GM21360 (cell line): ENCODE measurements around the gene MPI.
"Not testable (repeated sequence)": the region's sequence is repeated elsewhere in the genome, so short reads cannot be mapped to it uniquely, and the experiment has no call there.

ENCODE experiments used
- ATAC-seq: cut with Tn5 transposase; IDR thresholded peaks from one replicate; pipeline ENCODE4 v1.9.1; 2021; ENCODE audit warnings: mild to moderate bottlenecking, moderate library complexity; ENCODE audit not compliant: unreplicated experiment

MPI gene

DNA sequence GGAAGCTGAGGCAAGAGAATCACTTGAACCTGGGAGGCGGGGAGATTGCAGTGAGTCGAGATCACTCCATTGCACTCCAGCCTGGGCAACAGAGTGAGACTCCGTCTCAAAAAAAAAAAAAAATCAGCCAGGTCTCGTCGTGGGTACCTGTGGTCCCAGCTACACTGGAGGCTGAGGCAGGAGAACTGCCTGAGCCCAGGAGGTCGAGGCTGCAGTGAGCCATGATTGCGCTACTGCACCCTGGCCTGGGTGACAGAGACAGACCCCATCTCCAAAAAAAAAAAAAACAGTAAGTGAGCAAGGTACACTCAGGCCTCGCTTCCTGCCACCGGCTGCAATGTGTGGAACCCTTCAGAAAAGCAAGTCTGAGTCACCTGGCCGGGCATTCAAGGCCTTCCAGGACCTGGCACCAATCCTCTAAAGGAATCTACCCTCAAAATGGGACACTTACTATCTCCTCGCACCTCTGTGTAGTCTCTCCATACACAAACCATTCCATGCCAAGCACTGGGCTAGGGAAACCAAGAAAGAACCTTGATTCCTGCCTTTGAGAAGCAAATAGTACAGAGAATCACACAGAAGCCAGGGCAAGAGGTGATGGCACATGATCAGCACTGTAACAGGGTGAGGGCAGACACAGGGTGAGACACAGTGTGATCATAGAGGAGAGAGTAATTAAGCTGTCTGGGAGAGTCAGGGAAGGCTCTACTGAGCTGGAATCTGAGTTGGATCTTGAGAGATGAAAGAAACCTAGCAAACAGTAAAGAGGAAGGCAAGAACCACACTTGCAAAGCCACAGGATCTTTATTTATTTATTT is 26.4 kb upstream of the MPI start:
- no peak for ATAC-seq

GRCh38 chr15:74864296-74864695 is 25.5 kb upstream of the MPI start:
- ATAC-seq, result no peak

DNA sequence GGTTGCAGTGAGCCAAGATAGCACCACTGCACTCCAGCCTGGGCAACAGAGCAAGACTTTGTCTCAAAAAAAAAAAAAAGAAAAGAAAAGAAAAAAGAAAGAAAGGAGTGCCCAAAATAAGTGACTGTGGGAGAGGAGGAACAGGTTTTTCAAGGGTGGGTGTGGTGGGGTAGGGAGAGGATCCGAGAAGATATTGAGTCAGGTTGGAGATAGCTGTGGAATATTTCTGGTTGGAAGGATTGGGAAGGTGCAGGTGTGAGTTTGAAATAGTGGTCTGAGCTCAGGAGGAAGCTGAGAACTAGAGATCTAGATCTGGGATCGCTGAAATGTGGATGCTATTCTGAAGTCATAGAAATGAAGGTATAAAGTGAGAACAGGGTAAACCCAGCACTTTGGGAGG is 24.5 kb upstream of the MPI start:
- ATAC-seq, result no peak

DNA sequence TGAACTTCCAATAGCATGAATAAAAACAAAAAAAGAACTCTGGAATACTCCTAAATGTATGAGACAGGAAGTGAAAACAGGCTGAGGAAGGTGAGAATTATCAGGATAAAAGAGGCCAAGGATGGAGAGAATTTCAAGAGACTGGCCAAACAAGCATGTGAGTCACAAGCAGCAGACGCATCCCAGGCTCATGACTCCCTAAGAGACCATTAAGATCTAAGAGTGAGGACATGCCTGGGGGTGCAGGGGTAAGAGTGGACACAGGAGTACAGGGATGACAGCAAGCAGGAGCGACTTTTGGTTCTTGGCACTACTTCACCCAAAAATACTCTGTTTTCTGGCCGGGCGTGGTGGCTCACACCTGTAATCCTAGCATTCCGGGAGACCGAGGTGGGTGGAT is 23.8 kb upstream of the MPI start:
- ATAC-seq, result no peak

DNA sequence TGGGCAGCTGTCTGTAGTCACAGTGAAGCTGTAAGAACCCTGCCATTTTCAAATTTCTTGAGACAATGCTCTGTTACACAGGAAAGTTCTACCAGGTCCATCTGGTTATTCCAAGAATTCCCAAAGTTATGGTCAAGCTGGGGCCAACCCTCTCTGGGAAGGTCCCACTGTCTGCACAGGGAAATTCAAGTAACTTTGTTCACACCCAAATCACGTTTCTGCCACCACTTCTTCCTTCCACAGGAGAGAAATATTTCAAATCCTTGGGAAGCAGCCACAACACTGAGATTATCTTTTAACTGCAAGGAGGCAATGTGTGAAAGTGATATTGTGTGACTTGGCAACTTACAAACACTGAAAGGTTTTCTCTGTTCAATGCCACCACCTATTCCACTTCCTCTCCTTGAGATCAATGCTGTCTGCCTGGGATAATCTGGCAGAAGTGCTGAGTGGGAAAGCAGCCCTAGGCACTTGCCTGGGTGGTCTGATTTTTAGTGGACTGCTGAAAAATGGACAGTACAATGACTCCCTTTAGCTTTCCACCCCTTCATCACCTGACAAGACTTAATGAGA is 22.3 kb upstream of the MPI start:
- no peak for ATAC-seq

GRCh38 chr15:74868059-74868458 is 21.8 kb upstream of the MPI start:
- ATAC-seq, result no peak

- ATAC-seq, result no peak
Measured at GRCh38 chr15:74869372-74869725, 20.5 kb upstream of the MPI start.

GRCh38 chr15:74869726-74870407 is 20.0 kb upstream of the MPI start:
- no peak for ATAC-seq

GRCh38 chr15:74870436-74871215 is 19.2 kb upstream of the MPI start:
- ATAC-seq, result no peak

- ATAC-seq, result no peak
Measured at GRCh38 chr15:74872702-74873035, 17.2 kb upstream of the MPI start.

- peak; percentile 58 for ATAC-seq
Measured at GRCh38 chr15:74873036-74873755, 16.6 kb upstream of the MPI start, which contains the start of gene SCAMP2. TSS of gene SCAMP2 (minus strand) at chr15:74873365. CDS start at chr15:74873255, 110 bp downstream.

DNA sequence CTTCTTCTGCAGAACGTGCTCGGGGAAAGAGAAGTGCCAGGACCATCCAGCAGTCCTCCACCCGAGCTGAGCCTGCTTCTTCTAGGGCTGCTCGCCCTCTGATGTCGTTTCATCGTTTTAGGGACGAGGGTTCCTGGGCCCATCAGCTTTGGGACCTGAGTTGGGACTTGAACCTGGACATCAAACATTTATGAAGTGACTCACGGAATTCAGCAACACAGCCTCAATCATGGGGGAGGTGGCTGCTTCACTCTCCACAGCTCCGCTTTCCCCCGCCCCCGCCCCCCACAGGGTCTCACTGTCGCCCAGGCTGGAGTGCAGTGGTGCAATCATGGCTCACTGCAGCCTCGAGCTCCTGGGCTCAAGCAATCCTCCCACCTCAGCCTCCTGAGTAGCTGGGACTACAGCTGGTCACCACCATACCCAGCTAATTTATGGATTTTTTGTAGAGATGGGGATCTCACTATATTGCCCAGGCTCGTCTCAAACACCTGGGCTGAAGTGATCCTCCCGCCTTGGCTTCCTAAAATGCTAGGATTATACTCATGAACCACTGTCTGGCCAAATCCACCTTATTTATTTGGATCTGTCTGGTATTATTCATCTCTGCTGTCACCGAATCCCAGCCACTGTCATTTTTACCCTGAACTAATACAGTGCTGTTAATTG is 16.0 kb upstream of the MPI start:
- ATAC-seq, result no peak

- no peak for ATAC-seq
Measured at GRCh38 chr15:74878273-74878672, 11.6 kb upstream of the MPI start.

GRCh38 chr15:74882528-74882927 is 7.3 kb upstream of the MPI start:
- ATAC-seq, result no peak

- no peak for ATAC-seq
Measured at GRCh38 chr15:74884428-74885223, 5.2 kb upstream of the MPI start.

GRCh38 chr15:74885461-74885860 is 4.4 kb upstream of the MPI start:
- no peak for ATAC-seq

GRCh38 chr15:74887537-74888193 is 2.2 kb upstream of the MPI start:
- not testable (repeated sequence) for ATAC-seq

DNA sequence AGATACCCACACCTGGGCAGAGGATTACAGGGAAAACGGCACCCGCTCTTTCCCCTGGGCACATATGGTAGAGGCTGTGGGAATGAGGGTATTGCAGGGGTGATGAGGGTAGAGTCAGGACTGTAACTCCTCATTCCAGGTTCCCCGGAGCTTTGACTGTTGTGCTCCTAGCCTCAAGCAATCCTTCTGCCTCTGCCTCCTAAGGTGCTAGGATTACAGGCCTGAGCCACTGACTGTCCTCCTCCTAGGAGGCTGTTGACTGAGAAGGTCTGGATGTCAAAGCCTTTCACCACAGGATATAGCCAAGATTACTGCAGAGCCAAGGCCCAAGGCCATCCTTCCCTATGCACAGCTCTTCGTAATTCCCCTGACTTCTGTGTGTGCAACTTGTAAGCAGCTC is 1.1 kb upstream of the MPI start:
- no peak for ATAC-seq

DNA sequence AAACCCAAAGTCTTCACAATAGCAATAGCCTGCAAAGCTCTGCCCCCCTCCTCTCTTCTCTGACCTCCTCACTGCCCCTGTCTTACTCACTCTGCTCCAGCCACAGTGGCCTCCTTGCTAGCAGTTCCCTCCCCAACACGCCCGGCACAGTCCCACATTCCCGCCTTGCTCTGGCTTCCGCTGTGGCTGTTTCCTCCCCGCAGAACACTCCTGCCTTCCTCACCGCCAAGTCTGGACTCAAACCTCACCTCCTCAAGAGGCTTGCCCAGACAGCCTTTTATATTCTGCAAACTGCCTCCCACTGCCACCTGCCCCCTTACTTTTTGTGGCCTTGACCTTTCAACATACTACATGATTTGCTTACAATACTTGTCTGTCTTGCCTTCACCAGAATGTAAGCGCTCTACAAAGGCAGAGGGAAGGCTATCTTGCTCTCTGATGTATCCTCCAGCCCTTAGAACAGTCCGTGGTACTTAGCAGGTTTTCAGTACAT is 406 bp upstream of the MPI start:
- no peak for ATAC-seq
